HUDEP-2 (cell line): ENCODE measurements around the gene ZFHX2.

Source experiments
- DNase-seq, 76 experiments: peaks; one replicate each; lab custom pipeline; 2025; ENCODE audit not compliant: unreplicated experiment in 76 of 76; lab: John Stamatoyannopoulos, UW

The ZFHX2 gene

DNA sequence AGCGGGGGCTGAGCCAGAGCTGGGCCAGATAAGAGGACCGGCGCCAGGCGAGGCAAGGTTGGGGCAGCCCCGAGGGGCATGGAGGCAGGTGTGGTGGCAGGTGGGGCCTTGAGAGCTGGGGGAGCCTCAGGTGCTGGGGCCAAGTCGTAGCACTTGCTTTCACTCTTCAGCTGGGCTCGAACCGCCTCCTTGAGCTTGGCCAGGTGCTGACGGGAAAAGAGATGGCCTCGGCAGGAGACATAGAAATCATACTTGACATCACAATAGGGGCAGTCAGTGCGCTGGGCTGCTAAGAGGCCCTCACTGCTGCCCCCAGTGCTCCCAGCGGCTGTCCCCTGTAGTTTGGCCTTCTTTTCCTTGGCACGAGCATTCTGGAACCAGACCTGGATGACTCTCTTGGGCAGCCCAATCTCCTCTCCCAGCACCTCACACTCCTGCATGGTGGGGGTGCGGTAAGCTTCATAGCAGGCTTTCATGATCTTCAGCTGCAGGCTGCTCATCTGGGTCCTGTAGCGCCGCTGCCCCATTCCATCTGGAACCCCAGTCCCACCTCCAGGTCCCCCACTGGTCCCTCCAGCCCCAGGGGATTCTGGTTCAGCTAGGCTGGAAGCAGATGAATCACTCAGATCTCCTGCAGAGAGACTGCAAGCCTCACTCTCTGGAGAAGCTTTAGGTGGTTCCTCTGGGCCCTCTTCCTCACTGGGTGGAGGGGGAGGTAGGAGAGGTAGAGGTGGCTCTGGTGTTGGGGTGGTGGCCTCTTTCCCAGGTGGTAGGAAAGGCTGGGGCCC is 28.1 kb downstream of the ZFHX2 start:
- DNase-seq = no peak

DNA sequence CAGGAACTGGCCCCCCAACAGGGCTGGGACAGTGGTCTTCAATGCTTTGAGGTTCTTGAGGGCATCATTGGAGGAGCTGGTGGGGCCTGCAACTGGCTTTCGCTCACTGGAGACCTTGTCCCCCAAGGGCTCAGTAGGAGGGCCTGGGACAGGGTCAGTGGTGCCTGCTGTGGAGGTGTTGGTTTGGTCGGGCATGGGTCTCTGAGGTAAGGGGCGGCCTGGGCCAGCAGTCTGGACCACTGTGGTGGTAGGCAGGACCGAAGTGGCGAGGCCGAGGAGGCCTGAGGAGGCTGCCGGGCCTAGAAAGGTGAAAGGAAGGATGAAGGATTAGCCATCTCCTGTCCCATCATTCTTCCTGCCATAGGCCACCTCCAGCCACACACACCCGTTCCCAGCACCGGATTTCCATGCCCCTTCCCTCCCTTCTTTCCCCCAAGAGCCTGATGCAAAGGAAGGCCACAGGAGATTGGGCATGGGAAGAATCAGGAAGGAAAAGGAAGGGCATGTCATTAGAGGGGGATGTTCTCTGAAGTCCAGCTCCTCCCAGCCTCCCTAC is 28.8 kb downstream of the ZFHX2 start:
- no peak for DNase-seq

DNA sequence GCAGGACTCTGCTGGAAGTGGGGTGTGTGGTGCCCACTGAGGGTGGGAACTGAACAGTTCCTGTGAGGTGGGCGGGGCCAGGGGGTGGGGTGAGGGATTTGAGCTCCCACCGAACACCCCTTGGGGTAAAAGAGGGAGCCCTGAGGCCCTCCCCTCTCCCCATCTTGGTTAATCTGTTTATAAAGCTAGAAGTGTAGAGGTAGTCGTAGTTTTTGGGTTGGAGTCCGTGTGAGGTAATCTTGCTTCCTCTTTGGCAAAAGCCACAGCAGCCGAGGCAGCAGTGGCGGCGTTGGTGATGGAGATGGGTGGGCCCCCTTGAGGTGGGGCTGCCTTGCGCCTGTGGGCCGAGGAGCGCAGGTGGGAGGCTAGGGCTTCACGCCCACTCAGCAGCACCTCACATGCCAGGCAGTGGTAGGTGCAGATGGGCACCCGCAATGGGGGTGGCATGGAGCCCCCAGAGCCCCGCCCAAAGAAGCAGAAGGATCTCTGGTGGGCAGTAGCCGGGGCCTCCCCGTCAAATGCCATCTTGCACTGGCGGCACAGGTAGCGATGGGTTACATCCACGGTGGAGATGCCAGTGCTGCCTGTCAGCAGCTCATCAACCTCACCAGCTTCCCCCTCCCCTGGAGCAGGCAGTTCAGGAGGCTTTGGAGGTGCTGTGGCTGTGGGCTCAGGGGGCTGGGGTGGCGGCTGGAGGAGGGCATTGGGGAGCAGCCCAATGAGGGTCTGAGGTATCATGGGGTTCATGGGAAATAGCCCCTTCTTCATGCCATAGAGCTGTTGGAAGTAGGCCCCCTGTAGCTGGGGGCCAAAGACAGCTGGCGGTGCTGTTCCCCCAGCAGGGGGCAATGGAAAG is 29.6 kb downstream of the ZFHX2 start:
- no peak for DNase-seq

DNA sequence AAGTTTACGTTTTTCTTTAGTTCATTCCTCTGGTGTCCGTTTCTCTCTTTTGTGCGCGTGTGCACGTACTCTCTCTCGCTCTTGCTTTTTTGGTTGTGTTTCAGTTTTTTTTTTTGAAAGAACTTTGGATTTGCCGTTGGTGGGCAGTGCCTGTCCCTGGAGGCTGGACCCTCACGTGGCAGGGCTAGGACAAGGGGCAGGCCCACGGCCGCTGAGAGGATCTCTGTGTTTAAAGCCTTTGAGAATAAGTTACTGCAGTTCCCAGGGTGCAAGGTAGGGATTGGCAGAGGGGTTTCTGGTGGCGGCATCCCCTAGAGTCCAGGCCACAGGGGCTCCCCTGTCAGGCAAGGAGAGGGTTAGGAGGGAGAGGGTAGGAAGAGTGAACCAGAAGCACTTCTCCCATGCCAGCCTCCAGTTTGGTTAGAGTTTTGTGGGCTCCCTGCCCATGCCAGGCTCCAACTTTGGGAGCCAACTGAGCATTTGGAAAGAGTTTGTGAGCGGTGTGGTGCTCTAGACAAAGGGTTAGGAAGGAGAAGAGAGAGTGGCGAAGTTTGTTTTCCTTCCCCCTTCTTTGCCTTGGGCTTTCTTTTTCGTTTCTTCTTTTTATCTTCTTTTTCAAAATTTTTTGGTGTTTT is 30.5 kb downstream of the ZFHX2 start:
- no peak for DNase-seq

DNA sequence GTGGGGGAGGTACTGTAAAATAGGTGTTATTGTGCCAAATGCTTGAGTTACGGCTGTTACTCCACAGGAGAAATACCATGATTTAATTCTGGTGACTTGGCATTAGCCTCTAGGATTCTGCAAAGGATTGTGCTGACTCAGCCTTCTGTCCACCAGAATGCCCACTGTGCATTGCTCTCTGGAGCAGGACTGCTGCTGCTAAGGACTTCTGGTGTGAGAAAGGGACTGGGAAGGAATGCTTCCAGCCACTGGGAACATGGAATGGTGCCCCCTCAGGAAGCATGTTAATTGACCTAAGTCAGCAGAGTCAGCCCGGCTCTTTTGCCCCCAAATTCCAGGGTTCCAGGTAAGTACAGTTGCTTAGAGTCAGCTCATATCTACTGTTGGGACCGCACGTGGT is 32.9 kb downstream of the ZFHX2 start:
- DNase-seq = no peak

DNA sequence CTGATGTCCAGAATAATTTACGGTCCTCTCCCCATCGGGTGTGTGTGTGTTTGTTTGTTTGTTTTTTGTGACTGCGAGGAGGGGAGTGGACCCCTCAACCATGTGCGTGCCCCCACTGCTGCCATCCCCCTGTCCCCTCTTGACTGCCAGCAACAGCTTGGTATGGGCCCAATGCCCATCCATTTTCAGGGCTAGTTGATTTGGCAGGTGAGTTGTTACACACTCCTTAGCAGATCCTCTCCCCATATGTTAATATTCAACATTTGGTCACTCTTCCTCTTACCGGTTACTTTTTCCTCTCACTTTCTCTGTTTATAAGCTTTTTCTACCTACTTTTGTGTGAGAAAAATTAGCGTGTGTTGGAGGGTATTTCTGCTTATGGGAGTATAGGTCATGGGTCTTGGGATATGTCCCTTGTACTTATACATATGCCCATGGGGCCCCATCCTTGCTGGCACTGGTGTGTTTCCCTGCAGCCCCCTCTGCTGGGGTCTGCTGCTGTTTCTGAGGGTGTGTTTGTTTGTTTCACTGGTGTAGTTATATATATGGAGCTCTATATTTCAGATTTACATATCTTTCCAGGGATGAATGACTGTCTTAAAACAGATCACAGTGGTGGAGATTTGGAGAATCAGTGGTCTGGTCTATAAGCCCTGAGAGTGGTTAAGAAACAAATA is 33.8 kb downstream of the ZFHX2 start:
- no peak for DNase-seq

DNA sequence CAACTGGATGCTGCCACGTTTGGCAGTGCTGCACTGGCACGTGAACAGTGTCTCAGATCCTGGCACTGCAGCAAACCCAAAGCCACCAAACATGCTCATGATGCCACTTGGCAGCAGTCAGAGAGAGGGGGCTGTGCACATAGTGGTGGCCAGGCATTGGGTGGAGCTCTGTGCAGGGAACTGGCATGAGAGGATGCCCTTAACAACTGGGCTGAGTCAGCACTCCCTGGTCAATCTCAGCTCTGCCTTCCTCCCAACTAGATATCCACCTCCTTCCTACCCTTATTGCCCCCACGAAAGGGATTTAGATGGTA is 37.0 kb downstream of the ZFHX2 start:
- DNase-seq = no peak

DNA sequence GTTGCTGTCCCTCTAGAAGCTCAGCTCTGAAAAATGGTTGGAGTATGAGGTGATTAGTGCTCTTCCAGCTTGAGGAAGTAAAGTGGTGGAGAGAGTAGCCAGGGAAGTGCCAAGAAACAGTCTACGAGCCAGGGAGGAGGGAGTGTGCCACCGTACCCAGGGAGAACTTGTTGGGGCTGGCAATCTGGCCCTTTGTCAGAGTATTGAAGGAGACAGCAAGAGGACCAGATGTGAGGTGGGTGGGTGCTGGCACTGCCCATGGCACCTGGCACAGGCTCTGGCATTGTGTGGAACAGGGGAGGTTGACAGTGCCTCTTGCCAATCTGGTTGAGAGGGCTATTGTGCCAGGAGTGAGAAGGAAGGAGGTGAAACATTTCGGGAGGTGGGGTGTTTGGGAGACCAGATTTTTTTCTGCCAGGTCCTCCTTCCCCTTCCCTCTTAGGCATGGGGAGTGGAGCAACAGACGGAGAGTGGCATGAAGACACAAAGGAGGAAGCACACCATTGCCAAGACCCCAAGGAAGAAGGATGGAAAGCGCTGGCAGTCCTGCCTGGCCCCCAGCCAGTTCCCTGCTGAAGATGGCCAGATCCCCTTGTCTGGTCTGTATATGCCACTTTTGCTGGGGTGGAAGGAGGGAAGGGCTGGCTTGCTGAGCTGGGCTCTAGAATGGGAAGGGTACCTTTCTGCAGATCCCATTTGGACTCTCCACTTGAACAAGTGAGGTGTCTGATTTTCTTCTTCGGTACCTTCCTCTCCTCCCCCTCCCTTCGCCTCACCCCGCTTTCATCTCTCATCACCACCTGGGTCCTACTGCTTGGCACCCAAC is 37.5 kb downstream of the ZFHX2 start:
- no peak for DNase-seq

DNA sequence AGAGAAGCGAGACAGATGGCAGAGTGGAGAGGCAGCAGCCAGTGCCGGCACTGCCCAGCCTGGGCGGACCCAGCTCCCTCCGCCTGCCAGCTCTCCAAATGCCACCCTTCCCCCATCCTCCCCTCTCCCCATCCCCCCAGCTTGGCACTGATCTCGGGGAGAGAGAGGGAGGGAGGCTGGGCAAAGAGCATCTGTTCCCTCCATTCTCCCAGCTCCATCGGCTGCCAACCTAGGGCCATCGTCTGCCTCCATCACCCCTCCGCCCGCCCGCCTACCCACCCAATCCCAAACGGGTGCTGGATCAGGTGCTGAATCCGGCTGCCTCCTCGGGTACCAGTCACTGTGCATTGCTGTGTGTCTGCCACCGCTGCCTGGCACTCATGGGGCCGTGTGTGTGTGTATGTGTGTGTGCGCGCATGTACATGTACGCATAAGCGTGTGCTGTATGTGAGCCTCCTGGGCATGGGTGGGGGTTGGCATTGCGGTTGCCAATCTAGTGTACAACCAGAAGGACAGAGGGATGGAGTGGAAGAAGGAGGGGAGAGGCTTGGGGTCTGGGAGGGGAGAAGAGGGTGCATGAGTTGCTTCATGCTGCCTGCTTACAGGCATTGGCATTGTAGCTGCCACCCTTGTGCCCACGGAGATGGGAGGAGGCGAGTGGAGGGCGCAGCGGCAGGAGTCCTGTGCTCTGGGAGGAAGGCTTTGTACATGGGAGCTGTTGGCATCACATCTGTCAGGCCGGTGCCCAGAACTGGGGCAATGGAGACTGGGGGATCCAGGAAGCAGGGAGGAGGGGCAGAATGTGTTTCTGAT is 38.4 kb downstream of the ZFHX2 start:
- DNase-seq = no peak

DNA sequence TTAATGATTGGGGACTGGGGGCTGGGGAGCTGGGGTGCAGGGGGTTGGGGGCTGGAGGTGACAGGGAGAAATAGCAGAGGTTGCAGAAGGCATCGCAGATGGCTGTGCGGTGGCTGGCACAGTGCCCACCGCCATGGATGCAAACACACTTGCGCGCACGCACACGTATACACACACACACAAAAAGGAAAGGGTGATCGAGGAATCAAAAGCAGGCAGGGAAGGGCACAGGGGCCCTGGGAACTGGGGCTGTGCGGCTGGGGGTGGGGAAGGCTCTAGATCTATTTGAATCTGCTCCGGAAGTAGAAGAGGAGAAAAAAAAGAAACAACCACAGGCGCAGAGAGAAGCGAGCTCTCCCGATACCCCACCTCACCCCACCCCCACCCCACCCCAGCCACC is 39.4 kb downstream of the ZFHX2 start:
- no peak for DNase-seq

DNA sequence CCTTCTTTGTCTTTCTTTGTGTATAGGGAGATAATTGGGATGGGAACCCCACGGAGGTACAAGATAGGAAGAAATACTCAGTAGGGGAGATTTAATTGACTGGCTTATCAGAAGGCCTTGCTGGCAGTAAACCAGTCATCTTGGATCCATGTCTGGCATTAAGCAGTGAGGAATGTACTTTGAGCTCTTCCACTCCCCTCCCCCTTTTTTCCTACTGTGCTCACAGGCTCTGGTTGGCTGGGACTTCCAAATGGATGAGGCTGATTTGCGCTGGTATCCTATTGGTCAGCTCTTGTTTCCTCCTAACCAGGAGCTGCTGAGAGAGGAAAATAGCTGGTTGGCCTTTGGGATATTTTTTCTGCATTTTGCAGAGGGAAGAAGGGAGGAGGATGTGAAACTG is 57.3 kb downstream of the ZFHX2 start:
- no peak for DNase-seq

DNA sequence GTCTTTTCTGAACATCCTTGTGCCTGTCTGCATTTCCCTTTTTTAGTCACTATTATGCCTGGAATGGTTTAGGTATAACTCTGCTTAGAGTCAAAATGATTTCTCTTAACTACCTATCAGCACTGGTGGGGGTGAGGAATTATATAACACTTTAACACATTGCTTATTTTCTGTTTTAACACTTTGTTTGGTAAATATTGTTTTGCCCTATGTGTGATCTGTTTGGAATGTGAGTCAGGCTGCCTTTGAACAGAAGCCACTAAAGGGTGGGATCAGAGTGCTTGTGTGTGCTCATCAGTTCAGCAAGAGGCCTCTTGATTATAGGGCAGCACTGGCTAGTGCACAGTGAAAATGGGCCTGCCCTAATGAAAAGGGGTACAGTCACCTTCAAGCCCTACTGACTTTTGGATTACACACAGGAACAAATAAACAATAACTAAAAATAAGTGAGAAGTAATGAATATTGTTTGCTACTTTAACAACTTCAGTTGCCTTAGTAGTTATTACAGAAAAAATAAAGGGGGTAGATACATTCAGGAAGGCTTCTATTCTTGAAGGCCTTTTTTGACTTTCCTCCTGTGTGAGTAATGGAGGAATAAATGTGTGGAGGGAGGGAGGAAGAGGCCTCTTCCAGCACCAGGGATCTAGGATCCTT is 58.8 kb downstream of the ZFHX2 start:
- no peak for DNase-seq

DNA sequence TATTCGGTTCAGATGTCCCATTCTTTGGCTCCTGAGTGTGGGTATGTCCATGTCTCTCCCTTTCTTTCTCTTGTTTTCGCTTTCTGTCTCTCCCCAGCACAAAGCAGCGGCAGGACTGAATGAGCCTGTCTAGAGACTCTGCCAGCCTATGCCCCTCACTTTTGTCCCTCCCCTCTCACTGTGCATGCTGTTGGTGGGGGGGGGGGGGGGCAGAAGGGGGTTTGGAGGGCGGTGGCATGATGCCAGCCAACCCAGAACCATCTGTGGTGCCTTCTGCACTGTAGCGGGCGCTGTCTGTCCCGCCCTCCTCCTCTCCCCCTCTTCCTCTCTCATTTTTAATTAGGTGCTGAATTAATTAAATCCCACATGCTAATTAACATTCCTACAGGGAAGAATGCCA is 64.3 kb downstream of the ZFHX2 start:
- no peak for DNase-seq

DNA sequence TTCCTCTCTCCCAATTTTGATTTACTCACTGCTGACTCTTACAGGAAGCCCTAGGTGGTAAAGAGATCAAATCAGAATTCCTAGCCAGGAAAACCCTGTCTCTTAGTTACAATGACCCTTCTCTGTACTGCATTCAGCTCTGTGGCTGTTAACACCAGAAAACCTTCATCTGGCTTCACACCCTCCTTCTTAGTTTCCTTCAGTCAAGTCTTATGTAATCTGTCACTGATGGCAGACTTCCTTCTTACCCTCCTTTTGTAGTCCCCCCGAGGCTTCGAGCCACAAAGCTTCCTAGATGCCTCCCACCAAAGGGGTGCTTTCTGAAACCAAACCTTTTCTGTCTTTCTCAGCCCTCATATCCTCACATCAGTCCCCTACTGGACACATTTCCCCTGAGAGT is 65.5 kb downstream of the ZFHX2 start:
- no peak for DNase-seq

DNA sequence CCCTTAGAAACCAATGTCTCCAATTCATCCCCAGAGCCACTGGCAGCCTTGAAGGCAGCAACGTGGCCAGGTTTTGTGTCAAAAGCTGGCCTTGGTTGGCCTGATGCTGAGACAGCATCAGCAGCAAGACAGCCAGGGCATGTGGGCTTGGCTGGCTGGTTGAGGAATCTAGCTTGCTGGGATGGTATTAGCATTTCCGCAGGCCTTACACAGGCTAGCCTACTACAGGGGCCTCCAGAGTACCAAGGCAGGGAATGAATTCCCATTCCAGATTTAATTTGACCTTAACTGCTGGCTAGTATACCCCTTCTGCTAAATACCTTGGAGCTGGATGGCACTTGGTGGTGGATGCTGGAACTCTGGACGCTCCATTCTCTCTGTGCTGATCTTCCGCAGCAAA is 66.2 kb downstream of the ZFHX2 start:
- no peak for DNase-seq

DNA sequence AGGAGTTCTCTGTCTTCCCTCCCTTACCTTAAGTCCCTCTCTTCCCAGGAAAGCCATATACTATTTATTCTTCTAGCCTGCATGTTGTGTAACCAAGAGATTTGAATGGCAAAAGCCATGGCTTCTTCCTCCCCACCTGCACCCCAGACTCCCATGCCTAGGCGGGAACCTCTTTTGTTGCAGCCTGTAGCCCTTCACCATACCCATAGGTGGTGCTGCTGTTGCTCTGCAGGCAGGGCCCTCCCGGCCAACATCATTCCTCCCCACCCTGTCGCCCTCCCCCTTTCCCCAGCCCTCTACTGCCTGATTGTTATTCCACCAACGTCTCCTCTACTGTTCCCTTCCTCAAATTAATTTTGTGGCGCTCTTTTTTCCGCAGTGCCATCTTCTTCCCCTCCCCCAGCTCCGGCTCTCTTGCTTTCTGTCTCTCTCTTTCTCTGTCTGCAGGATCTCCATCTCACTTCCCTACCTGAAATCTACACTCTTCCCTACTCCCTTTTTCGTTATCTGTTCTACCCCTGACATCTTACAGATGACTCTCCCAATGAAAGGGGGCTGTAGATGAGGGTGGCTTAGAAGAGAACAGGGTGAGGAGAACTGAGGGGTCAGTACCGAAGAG is 68.2 kb downstream of the ZFHX2 start:
- peak in 12 of 76 experiments; percentile 1 to 23 (median 4) for DNase-seq

DNA sequence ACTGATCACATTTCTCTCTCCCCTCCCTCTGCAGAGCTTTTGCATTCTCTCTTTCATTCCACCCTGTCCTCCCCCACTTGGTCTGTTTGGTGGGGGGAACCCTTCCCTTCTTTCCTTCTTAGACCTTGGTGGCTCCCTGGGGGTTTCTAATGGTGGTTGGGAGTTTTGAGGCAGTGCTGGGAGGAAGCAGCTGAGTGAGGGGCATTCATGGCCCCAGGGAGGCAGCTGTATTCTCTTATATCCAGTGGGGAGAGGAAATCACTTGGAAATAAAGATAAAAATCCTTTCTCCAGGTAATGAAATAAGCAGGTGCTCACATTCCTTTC is 68.8 kb downstream of the ZFHX2 start:
- no peak for DNase-seq

DNA sequence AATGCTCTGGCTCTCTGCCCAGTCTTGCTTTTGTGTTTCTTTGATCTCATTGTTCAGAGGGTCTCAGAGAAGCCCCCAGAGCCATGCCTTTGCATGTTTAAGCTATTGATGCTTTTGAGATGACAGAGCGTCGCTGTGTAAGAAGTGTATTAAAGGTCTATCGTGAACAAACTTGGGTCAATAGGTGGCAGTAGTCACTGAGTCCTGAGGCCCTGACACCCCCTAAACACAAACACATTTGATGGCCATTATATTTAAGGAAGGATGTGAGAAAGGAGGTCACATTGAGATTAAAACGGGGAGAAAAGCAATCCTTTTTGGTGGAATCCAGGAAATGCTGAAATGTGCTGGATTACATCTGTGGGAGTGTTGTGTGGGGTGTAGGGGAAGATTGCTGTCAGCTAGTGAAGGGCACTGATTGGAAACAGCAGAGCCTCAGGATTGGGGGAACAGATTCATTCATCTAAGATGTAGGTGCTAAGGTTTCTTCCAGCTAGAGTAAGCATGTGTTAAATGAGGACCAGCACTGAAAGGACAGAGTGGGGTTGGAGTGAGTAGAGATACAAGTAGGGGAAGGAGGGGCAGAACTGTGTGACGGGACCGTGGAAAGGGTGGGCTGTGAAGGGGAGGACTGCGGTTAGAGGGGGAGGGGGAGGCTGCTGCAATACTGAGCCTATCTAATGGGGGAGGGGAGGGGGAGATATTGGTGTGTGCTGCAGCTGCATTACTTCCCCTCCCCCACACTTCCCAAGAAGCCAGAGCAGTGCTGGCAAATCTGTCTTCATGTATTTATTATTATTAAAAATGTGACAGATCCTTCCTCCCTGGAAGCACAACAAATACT is 69.4 kb downstream of the ZFHX2 start:
- no peak for DNase-seq
